PC-3 (cell line): ENCODE data around the gene PNMA8B. TPM values are rescaled to one million over a fixed set of nuclear protein-coding genes. Genes with fewer than 3 reads are reported as not detected.

Experiments
- ATAC-seq: fragments of 200-7000 bp; cut with Tn5 transposase; 2 replicates; pipeline ENCODE4 v1.9.1; 2020; ENCODE audit warnings: mild to moderate bottlenecking, moderate library complexity
- BruUV-seq: library from RNA; stranded (reverse); fragments of 400-500 nt; replicated peaks from 2 replicates; lab custom pipeline; 2021; lab: Mats Ljungman, UMichigan
- CTCF ChIA-PET: fragments of 300-600 bp; sonication (Branson Sonifier 250); formaldehyde crosslinking; loops from one replicate; lab custom pipeline; 2022; ENCODE audit warnings: antibody characterized with exemption; lab: Charles Lee
- POLR2A ChIA-PET: fragments of 300-600 bp; sonication (Branson Sonifier 250); formaldehyde crosslinking; loops from one replicate; lab custom pipeline; 2022; ENCODE audit warnings: antibody characterized with exemption; ENCODE audit not compliant: unreplicated experiment; lab: Charles Lee
- DNase-seq: peaks from one replicate; pipeline ENCODE4 v3.0.0-alpha.2; 2015
- H2AFZ ChIP-seq: fragments of 300-600 bp; sonication (generic); 2 replicates; pipeline ENCODE4 v1.6.0; 2016; ENCODE audit warnings: antibody characterized with exemption, low read length
- H3F3A ChIP-seq: fragments of 300-600 bp; sonication (generic); one replicate; pipeline ENCODE4 v1.6.0; 2017; ENCODE audit warnings: antibody characterized with exemption, low read length, control low read depth, mild to moderate bottlenecking; ENCODE audit not compliant: unreplicated experiment
- H3K27ac ChIP-seq: fragments of 300-600 bp; sonication (generic); 2 replicates; pipeline ENCODE4 v1.5.1; 2016; ENCODE audit warnings: mild to moderate bottlenecking, low read length
- H3K27me3 ChIP-seq: fragments of 300-600 bp; sonication (generic); 2 replicates; pipeline ENCODE4 v1.6.1; 2016; ENCODE audit warnings: low read length, mixed read lengths
- H3K36me3 ChIP-seq: fragments of 300-600 bp; sonication (generic); 2 replicates; pipeline ENCODE4 v1.6.1; 2016; ENCODE audit warnings: low read depth, mixed run types, low read length, mixed read lengths
- H3K4me1 ChIP-seq: fragments of 300-600 bp; sonication (generic); 2 replicates; pipeline ENCODE4 v1.5.1; 2016; ENCODE audit warnings: low read length; ENCODE audit not compliant: insufficient read depth
- H3K4me2 ChIP-seq: fragments of 300-600 bp; sonication (generic); 2 replicates; pipeline ENCODE4 v1.6.0; 2016; ENCODE audit warnings: low read length
- H3K4me3 ChIP-seq: fragments of 300-600 bp; sonication (generic); 2 replicates; pipeline ENCODE4 v1.5.1; 2016; ENCODE audit warnings: mild to moderate bottlenecking, low read length, mixed read lengths
- H3K79me2 ChIP-seq: fragments of 300-600 bp; sonication (generic); 2 replicates; pipeline ENCODE4 v1.6.1; 2017; ENCODE audit warnings: low read length, mixed read lengths
- H3K9ac ChIP-seq: fragments of 300-600 bp; sonication (generic); 2 replicates; pipeline ENCODE4 v1.6.0; 2016; ENCODE audit warnings: mild to moderate bottlenecking, low read length
- H3K9me2 ChIP-seq: fragments of 300-600 bp; sonication (generic); replicated peaks from 2 replicates; pipeline ENCODE4 v1.6.1; 2016; ENCODE audit warnings: mixed run types, low read length, mixed read lengths
- H3K9me3 ChIP-seq: fragments of 300-600 bp; sonication (generic); 2 replicates; pipeline ENCODE4 v1.6.1; 2016; ENCODE audit warnings: low read length, mixed read lengths
- H4K20me1 ChIP-seq: fragments of 300-600 bp; sonication (generic); 2 replicates; pipeline ENCODE4 v1.6.1; 2016; ENCODE audit warnings: low read length, mixed read lengths
- CTCF ChIP-seq: fragments of 300-600 bp; sonication (generic); conservative IDR thresholded peaks from 2 replicates; pipeline ENCODE4 v1.5.1; 2017; ENCODE audit warnings: antibody characterized with exemption, low read depth, mild to moderate bottlenecking, low read length
- EZH2 ChIP-seq: fragments of 300-600 bp; sonication (generic); IDR thresholded peaks from one replicate; pipeline ENCODE4 v1.6.1; 2017; ENCODE audit warnings: antibody characterized with exemption, mild to moderate bottlenecking, low read length; ENCODE audit not compliant: unreplicated experiment
- EZH2phosphoT487 ChIP-seq: fragments of 300-600 bp; sonication (generic); IDR thresholded peaks from 2 replicates; pipeline ENCODE4 v1.6.1; 2018; ENCODE audit warnings: mild to moderate bottlenecking, antibody characterized with exemption, low read length, borderline replicate concordance
- intact Hi-C: fragments of 100-400 bp; cut with micrococcal nuclease; formaldehyde crosslinking; loops from 2 replicates; pipeline ENCODE4 v1.9.0; 2023
- total RNA-seq: library from RNA; depleted of rRNA; stranded (reverse); fragments of >200 nt; gene quantifications from 2 replicates; pipeline ENCODE4 v1.2.3, GENCODE V29; 2014

The PNMA8B gene
- total RNA-seq, 1 experiment from 2014 or later: not detected

- no peak overlapping the region for H3K27ac ChIP-seq
- no peaks in the 10 kb centered on the region for H3F3A ChIP-seq
- no peak for TF ChIP-seq EZH2
- no peak for TF ChIP-seq CTCF
- TF ChIP-seq EZH2phosphoT487: no peak
- H3K4me1 ChIP-seq: no peaks in the 10 kb centered on the region
- H3K4me3 ChIP-seq: no peak overlapping the region
- H3K9me3 ChIP-seq: no peaks in the 10 kb centered on the region
- no peaks in the 10 kb centered on the region for H3K27me3 ChIP-seq
- no peaks in the 10 kb centered on the region for H3K79me2 ChIP-seq
- H3K9me2 ChIP-seq: no peaks in the 10 kb centered on the region
- no peaks in the 10 kb centered on the region for H3K36me3 ChIP-seq
- CTCF ChIA-PET: no interaction called here
- ATAC-seq (no peak), DNase-seq (no peak)
- no peak overlapping the region for H2AFZ ChIP-seq
- BruUV-seq: no TSS peak
- H3K9ac ChIP-seq: no peak overlapping the region
- H4K20me1 ChIP-seq: no peaks in the 10 kb centered on the region
- POLR2A ChIA-PET: no interaction called here
- intact Hi-C loops: no loop called here
- H3K4me2 ChIP-seq: no peak overlapping the region
Measured at GRCh38 chr19:46460055-46460454, 35.6 kb downstream of the PNMA8B start.

GRCh38 chr19:46456930-46457329 is 38.7 kb downstream of the PNMA8B start:
- H3K27me3 ChIP-seq: no peaks in the 10 kb centered on the region
- ChIA-PET POLR2A (no interaction called here), CTCF (no interaction called here)
- no peak overlapping the region for H3K4me3 ChIP-seq
- TF ChIP-seq CTCF (no peak), EZH2phosphoT487 (no peak), EZH2 (no peak)
- H3K9ac ChIP-seq: no peak overlapping the region
- H3K4me1 ChIP-seq: no peaks in the 10 kb centered on the region
- H2AFZ ChIP-seq: no peak overlapping the region
- H3K4me2 ChIP-seq: no peak overlapping the region
- H3F3A ChIP-seq: no peaks in the 10 kb centered on the region
- no TSS peak for BruUV-seq
- no peak for ATAC-seq
- no peaks in the 10 kb centered on the region for H4K20me1 ChIP-seq
- no peak overlapping the region for H3K27ac ChIP-seq
- no peaks in the 10 kb centered on the region for H3K36me3 ChIP-seq
- DNase-seq: no peak
- no peaks in the 10 kb centered on the region for H3K79me2 ChIP-seq
- H3K9me2 ChIP-seq: no peaks in the 10 kb centered on the region
- H3K9me3 ChIP-seq: no peaks in the 10 kb centered on the region
- intact Hi-C loops: no loop called here

- no peaks in the 10 kb centered on the region for H3K79me2 ChIP-seq
- no peak overlapping the region for H2AFZ ChIP-seq
- H3K4me3 ChIP-seq: no peak overlapping the region
- H3K9me3 ChIP-seq: no peaks in the 10 kb centered on the region
- H3F3A ChIP-seq: no peaks in the 10 kb centered on the region
- ChIA-PET POLR2A (no interaction called here), CTCF (no interaction called here)
- ATAC-seq (no peak), DNase-seq (no peak)
- H4K20me1 ChIP-seq: no peaks in the 10 kb centered on the region
- no peaks in the 10 kb centered on the region for H3K4me1 ChIP-seq
- TF ChIP-seq EZH2: no peak
- TF ChIP-seq EZH2phosphoT487: no peak
- H3K9me2 ChIP-seq: no peaks in the 10 kb centered on the region
- no TSS peak for BruUV-seq
- H3K27me3 ChIP-seq: no peaks in the 10 kb centered on the region
- H3K4me2 ChIP-seq: no peak overlapping the region
- H3K27ac ChIP-seq: no peak overlapping the region
- intact Hi-C loops: no loop called here
- no peak overlapping the region for H3K9ac ChIP-seq
- no peaks in the 10 kb centered on the region for H3K36me3 ChIP-seq
Measured at GRCh38 chr19:46454244-46454643, 41.4 kb downstream of the PNMA8B start.
